ENCODE data around the gene PDCD2L.

DNA sequence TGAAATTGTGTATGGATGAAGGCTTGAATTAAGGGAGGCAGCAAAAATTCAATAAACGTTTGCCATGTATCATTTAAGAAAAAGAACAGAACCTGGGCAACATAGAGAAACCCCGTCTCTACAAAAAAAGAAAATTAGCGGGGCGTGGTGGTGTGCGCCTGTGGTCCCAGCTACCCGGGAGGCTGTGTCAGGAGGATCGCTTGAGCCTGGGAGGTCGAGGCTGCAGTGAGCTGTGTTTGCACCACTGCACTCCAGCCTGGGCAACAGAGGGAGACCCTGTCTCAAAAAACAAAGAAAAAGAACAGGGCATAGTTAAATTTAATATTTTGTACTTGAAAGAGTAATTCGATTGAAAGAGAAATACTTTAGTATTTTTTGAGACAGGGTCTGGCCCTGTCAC lies 25.4 kb downstream of the PDCD2L start:
- TF ChIP-seq CTCF (IDR thresholded peaks at IDR 0.05) (no peak), POLR2A (IDR thresholded peaks at IDR 0.05) (no peak)
